Uterus (tissue), 4 donors: ENCODE results near the gene PTGER2. TPM values are rescaled to one million over a fixed set of nuclear protein-coding genes. Genes with fewer than 3 reads are reported as not detected.

Source experiments
- DNase-seq, 2 donors: peaks; one replicate each; pipeline ENCODE4 v3.0.0-alpha.2; 2019 to 2020
- H3K27ac ChIP-seq, 2 donors: fragments of 200-600 bp; sonication (generic); 1 replicate in 1 of 2; 2 replicates in 1 of 2; pipeline ENCODE4 v1.5.1; 2016 to 2018
- H3K27me3 ChIP-seq, 2 donors: fragments of 200-600 bp; sonication (generic); one replicate each; pipeline ENCODE4 v1.5.1; 2018 to 2019; ENCODE audit warnings: control low read depth in 1 of 2
- H3K36me3 ChIP-seq, 2 donors: fragments of 200-600 bp; sonication (generic); one replicate each; pipeline ENCODE4 v1.5.1; 2019; ENCODE audit warnings: control low read depth in 1 of 2
- H3K4me1 ChIP-seq, 2 donors: fragments of 200-600 bp; sonication (generic); one replicate each; pipeline ENCODE4 v1.5.1; 2018 to 2019; ENCODE audit warnings: control low read depth in 1 of 2
- H3K4me3 ChIP-seq, 2 donors: fragments of 200-600 bp; sonication (generic); 1 replicate in 1 of 2; 2 replicates in 1 of 2; pipeline ENCODE4 v1.5.1; 2018 to 2019; ENCODE audit warnings: mild to moderate bottlenecking in 1 of 2
- H3K9me3 ChIP-seq, 2 donors: fragments of 200-600 bp; sonication (generic); one replicate each; pipeline ENCODE4 v1.5.1; 2019; ENCODE audit warnings: control low read depth in 1 of 2
- CTCF ChIP-seq, 4 experiments: fragments of 200-600 bp in 2 of 4; fragments of 450-650 bp in 2 of 4; sonication (generic) in 2 of 4; IDR thresholded peaks; one replicate each; pipeline ENCODE4 v1.5.1; 2016 to 2019; ENCODE audit warnings: antibody characterized with exemption in 4 of 4, mild to moderate bottlenecking in 2 of 4, moderate library complexity in 1 of 4
- POLR2A ChIP-seq, 2 donors: fragments of 450-650 bp; IDR thresholded peaks; one replicate each; pipeline ENCODE4 v1.6.1; 2016; ENCODE audit warnings: antibody characterized with exemption in 2 of 2, mild to moderate bottlenecking in 1 of 2, moderate library complexity in 1 of 2
- intact Hi-C: fragments of 100-400 bp; cut with DNase I; formaldehyde crosslinking; loops from one replicate; pipeline ENCODE4 v1.15.1; 2023; ENCODE audit warnings: low total_unique reads
- total RNA-seq, 4 donors: library from RNA; depleted of rRNA in 3 of 4; stranded (reverse); fragments of >200 nt in 3 of 4; gene quantifications; one replicate each; pipeline versions ENCODE4 v1.1.0 to v1.2.4, GENCODE V29; 2014 to 2023
- donor health status: DM: yes; HTN: yes; CAD: no.

The PTGER2 gene
- total RNA-seq, 4 donors from 2014 or later, result 1.5 to 7.1 (median 4.7) TPM

GRCh38 chr14:52286661-52287649 lies 27.2 kb upstream of the PTGER2 start:
- Histone ChIP-seq H3K9me3 (no peaks in the 10 kb centered on the region), H3K4me1 (no peaks in the 10 kb centered on the region), H3K36me3 (no peaks in the 10 kb centered on the region), H3K4me3 (no peak overlapping the region), H3K27ac (no peak overlapping the region), H3K27me3 (no peaks in the 10 kb centered on the region)
- DNase-seq, result no peak
- intact Hi-C loops, result no loop called here
- no peak for TF ChIP-seq POLR2A (IDR thresholded peaks at IDR 0.05)
- no peak for TF ChIP-seq CTCF (IDR thresholded peaks at IDR 0.05)

GRCh38 chr14:52296378-52296777 lies 17.7 kb upstream of the PTGER2 start:
- Histone ChIP-seq H3K9me3 (no peaks in the 10 kb centered on the region), H3K4me1 (no peaks in the 10 kb centered on the region), H3K4me3 (no peak overlapping the region), H3K27me3 (no peaks in the 10 kb centered on the region), H3K27ac (no peak overlapping the region), H3K36me3 (no peaks in the 10 kb centered on the region)
- intact Hi-C loops, result no loop called here
- TF ChIP-seq POLR2A (IDR thresholded peaks at IDR 0.05) (no peak), CTCF (IDR thresholded peaks at IDR 0.05) (no peak)
- no peak for DNase-seq

- intact Hi-C loops, result no loop called here
- no peak for DNase-seq
- Histone ChIP-seq H3K9me3 (no peaks in the 10 kb centered on the region), H3K27me3 (no peaks in the 10 kb centered on the region), H3K36me3 (no peaks in the 10 kb centered on the region), H3K4me1 (no peaks in the 10 kb centered on the region), H3K27ac (no peak overlapping the region), H3K4me3 (no peak overlapping the region)
- TF ChIP-seq CTCF (IDR thresholded peaks at IDR 0.05), result no peak
- TF ChIP-seq POLR2A (IDR thresholded peaks at IDR 0.05), result no peak
Observed at GRCh38 chr14:52298795-52299194, 15.3 kb upstream of the PTGER2 start.

GRCh38 chr14:52299692-52300278 lies 14.3 kb upstream of the PTGER2 start:
- no peaks in the 10 kb centered on the region for H3K36me3 ChIP-seq
- intact Hi-C loops, result no loop called here
- no peak overlapping the region for H3K27ac ChIP-seq
- TF ChIP-seq CTCF (IDR thresholded peaks at IDR 0.05) (peak; percentile 62 to 82 (median 68)), POLR2A (IDR thresholded peaks at IDR 0.05) (no peak)
- DNase-seq, result no peak
- H3K4me3 ChIP-seq, result no peak overlapping the region
- H3K9me3 ChIP-seq, result no peaks in the 10 kb centered on the region
- H3K27me3 ChIP-seq, result no peaks in the 10 kb centered on the region
- H3K4me1 ChIP-seq, result no peaks in the 10 kb centered on the region

GRCh38 chr14:52303236-52303635 lies 10.9 kb upstream of the PTGER2 start:
- intact Hi-C loops, result no loop called here
- no peaks in the 10 kb centered on the region for H3K27me3 ChIP-seq
- H3K36me3 ChIP-seq, result no peaks in the 10 kb centered on the region
- H3K4me3 ChIP-seq, result no peak overlapping the region
- no peaks in the 10 kb centered on the region for H3K9me3 ChIP-seq
- H3K4me1 ChIP-seq, result no peaks in the 10 kb centered on the region
- TF ChIP-seq POLR2A (IDR thresholded peaks at IDR 0.05) (no peak), CTCF (IDR thresholded peaks at IDR 0.05) (no peak)
- no peak for DNase-seq
- H3K27ac ChIP-seq, result no peak overlapping the region
